Frontal cortex (tissue), 4 donors: Measurements from ENCODE around the gene SEC24A. TPM values are rescaled to one million over a fixed set of nuclear protein-coding genes. Genes with fewer than 3 reads are reported as not detected.
A peak's percentile ranks its signal among the peaks of the same experiment; 100 is the strongest.
"Not testable (repeated sequence)": the region's sequence is repeated elsewhere in the genome, so short reads cannot be mapped to it uniquely, and the experiment has no call there.

ENCODE experiments used
- DNase-seq, 2 donors: peaks; one replicate each; pipeline ENCODE4 v3.0.0; 2012; ENCODE audit warnings: low spot score in 2 of 2
- FAIRE-seq: peaks from 2 replicates; lab custom pipeline; 2012; peaks lifted over from hg19 to GRCh38; lab: Jason Lieb, UNC
- total RNA-seq: library from RNA; depleted of rRNA; stranded (reverse); fragments of >200 nt; gene quantifications from one replicate; pipeline ENCODE4 v1.2.3, GENCODE V29; 2014
- donor health status: control.
- donor health status: control.
- donor health status: control.

The SEC24A gene
- total RNA-seq, 1 donor from 2014 or later = 17.9 TPM

DNA sequence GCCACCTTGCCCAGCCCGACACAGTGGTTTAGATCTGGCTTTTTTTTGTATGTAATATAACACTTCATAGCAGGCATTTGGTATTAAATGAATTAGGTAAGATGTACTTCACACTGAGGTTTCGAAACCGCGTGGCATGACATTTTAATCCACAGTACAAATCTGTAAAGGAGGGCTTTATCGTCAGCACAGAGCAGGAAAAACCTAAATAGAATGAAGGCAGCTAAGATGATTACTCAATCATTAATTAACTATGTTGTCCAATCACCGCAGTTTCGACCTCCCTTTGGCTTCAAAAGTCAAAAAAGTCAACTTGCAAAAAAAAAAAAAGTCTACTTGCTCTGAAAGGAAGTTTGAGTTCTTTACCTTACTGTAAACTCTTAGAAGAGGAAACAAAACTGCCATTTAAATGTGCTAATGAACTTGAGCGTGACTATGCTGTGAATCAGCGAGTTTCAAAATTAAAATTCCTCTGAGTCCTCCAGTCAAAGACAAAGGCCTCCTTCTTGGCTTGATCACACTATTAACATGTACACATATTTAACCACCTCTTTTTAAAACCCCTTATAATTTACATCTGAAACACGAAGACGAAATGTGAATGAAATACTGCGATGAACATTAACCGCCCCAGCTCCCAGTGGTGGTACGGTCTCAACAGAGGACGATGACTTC is 698 bp upstream of the SEC24A start:
- FAIRE-seq (no peak), DNase-seq (peak; percentile 22 to 47)

DNA sequence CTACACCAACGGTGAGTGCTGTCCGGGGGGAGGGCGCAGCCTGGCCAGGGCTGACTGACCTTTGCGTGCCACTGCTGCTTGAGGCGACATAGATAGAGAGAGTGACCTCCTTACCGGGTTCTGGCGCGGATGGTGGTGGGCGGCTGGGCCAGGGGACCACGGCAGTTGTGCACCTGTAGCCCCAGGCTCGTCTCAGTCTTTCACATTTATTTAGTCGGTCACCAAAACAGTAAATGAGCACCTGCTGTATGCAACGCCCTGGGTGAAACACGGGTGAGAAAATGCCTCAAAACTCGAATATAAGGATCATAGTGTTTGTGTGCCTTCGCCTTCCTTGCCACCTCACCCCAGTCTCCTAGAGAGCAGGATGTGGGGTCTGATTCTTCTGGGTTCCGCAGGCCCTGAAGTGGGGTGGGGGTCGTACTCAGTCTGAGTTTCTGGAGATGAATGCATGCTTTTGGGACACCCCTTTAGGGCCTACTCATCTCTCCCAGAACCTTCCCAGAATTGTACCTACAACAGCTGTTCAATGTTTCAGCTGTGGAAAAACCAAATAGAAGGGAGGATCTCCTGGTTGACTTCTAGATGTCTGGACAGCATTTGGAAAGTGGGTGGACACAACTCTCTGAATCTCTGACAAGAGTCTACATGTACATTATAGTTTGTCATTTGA is 714 bp downstream of the SEC24A start:
- DNase-seq = peak in 1 of 2 donors; percentile 14

DNA sequence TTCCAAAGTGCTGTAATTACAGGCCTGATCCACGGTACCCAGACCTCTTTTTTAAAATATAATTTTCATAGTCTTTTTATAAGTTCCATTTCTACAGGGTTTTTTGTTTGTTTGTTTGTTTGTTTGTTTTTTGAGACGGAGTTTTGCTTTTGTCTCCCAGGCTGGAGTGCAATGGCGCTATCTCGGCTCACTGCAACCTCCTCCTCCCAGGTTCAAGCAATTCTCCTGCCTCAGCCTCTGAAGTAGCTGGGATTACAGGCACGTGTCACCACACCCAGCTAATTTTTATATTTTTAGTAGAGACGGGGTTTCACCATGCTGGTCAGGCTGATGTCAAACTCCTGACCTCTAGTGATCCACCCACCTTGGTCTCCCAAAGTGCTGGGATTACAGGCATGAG is 2.1 kb downstream of the SEC24A start:
- not testable (repeated sequence) for FAIRE-seq, DNase-seq

More for the DNA sequence above, 714 bp downstream of the SEC24A start:
- no peak for FAIRE-seq

DNA sequence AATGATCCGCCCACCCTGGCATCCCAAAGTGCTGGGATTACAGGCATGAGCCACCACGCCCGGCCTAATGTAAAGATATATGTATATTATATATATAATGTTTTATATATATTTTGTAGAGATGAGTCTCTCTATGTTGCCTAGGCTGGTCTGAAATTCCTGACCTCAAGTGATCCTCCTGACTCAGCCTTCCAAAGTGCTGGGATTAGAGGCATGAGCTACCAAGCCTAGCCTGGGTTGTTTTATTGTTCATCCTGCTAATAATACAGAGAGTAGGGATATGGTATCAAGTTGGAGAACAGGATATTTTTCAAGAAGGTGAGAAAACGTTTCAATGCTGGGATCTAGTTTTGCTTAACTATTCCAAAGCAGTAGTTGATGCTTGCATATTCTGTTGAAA is 2.9 kb downstream of the SEC24A start:
- DNase-seq = no peak
- FAIRE-seq = no peak

DNA sequence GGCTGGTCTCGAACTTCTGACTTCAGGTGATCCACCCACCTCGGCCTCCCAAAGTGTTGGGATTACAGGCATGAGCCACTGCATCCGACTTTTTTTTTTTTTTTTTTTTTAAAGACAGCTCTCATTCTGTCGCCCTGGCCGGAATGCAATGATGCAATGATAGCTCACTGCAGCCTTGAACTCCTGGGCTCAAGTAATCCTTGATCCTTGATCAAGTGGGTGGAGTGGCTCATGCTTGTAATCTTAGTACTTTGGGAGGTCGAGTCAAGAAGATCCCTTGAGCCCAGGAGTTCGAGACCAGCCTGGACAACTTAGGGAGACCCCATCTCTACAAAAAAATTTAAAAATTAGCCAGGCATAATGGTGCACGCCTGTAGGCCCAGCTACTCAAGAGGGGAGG is 8.1 kb downstream of the SEC24A start:
- FAIRE-seq (no peak), DNase-seq (no peak)

DNA sequence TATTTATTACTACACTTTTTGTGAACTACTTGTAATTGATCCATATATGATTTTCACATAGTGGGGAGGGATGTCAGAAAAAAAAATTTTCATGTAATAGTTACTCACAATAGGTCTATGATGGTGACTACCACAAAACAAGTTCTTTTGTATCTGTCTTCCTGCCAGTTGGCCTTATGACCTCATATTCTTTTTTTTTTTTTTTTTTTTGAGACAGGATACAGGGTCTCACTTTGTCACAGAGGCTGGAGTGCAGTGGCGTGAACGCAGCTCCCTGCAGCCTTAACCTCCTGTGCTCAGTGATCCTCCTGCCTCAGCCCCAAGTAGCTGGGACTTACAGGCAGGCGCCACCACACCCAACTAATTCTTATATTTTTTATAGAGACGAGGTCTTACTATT is 10.9 kb downstream of the SEC24A start:
- DNase-seq (no peak), FAIRE-seq (no peak)

DNA sequence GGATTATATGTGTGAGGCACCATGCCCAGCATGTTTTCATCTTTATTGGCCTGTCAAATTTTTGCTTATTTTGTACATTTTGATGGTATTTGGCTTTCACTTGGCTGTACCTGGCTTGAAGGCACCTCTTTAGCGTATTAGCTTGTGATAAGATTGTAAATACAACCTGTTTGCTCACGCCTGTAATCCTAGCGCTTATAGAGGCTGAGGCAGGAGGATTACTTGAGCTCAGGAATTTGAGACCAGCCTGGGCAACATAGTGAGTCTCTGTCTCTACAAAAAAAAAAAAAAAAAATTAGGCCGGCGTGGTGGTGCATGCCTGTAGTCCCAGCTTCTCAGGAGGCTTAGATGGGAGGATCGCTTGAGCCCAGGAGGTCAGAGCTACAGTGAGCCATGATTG is 11.3 kb downstream of the SEC24A start:
- FAIRE-seq = no peak
- no peak for DNase-seq

DNA sequence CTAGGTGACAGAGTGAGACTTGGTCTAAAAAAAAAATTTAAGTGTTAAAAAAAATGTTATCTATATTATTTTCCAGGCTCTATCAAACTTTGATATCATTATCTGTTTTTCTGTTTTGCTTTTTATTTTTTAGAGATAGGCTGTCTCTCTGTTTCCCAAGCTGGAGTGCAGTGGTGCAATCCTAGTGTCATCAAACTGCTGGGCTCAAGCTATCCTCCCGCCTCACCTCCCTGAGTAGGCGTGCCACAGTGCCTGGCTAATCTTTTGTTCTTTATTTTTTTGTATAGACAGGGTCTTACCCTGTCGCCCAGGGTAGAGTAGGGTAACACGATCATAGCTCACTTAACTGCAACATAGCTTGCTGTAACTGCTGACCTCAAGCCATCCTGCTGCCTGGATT is 14.4 kb downstream of the SEC24A start:
- DNase-seq (no peak), FAIRE-seq (no peak)

DNA sequence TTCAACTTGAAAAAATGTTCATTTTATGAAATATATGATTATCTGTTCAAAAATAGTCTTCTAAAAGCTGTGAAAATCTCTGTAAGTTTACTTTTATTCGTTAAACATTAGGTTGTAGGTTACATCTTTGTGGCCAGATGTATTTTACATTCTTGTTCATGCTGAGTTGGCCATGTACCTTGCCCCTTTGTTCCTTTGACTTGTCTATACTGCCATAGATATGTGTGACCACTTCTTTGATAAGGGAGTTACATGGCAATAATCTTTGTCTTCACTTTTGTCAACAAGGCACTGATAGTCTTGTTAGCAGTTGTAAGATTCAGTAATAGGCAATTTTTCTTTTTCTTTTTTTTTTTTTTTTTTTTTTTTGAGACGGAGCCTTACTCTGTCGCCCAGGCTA is 15.9 kb downstream of the SEC24A start:
- no peak for DNase-seq
- FAIRE-seq = no peak

DNA sequence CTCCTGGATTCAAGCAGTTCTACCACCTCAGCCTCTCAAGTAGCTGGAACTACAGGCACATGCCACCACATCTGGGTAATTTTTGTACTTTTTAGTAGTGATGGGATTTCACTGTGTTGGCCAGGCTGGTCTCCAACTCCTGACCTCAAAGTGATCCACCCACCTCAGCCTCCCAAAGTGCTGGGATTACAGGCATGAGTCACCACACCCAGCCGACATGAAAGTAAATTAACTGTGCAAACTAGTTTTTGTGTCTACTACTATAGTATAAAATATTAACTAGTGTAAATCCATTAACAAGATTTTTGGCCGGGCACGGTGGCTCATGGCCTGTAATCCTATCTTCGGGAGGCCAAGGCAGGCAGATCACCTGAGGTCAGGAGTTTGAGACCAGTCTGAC is 25.0 kb downstream of the SEC24A start:
- FAIRE-seq, DNase-seq: not testable (repeated sequence)

DNA sequence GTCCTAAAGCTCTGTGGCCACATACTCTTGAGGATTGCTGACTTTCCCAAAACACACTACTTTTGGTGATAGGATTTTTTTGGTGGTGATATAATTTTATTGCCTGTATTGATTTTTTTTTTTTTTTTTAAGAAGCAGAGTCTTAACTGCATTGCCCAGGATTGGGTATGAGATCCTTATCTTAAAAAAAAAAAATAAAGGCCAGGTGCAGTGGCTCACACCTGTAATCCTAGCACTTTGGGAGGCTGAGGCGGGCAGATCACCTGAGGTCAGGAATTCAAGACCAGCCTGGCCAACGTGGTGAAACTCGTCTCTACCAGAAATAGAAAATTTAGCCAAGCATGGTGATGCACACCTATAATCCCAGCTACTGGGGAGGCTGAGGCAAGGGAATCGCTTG is 28.8 kb downstream of the SEC24A start:
- DNase-seq, FAIRE-seq: not testable (repeated sequence)

DNA sequence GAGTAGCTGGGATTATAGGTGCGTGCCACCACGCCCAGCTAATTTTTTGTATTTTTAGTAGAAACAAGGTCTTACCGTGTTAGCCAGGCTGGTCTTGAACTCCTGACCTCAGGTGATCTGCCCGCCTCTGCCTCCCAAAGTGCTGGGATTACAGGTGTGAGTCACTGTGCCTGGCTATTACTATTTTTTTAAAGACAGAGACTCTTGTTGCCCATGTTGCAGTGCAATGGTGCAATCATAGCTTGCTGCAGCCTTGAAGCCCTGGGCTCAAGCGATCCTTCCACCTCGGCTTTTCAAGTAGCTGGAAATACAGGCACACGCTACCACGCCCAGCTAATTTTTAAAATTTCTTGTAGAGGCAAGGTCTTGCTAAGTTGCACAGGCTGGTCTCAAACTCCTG is 41.6 kb downstream of the SEC24A start:
- not testable (repeated sequence) for DNase-seq, FAIRE-seq

DNA sequence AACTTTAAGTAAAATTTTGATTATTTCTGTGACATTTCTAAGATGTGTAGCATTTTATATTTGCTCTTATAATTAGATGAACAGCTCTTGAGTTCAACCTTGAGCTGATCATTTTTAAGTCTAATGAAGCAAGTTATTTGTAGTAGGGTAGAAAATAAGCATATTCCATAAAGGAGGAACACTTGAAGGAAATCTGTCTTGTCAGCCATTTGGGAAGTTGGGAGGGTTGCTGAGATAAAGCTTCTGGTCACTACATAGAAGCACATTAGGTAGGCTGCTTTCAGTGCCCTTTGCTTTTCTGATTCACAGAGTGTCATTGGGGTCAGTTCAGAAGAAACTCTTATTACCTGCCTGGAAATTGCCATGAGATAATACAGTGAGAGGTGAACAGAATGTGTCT is 44.1 kb downstream of the SEC24A start:
- no peak for FAIRE-seq
- no peak for DNase-seq

DNA sequence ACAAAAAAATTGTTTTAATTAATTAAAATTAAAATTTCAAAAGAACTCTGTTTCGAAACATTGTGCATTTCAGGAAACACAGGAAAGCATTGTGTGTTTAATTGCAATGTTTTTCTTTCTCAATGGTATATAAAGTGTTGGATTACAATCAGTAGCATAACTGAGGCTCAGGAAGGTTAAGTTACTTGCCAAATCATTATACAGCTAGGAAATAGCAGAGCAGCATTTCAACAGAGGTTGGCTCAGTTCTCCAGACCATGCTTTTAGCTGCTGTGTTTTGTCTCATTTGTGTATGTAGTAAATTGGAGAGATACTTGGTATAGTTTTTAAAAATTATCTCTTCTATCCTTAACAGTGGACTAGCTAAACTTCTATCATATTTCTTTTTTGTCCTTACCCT is 59.7 kb downstream of the SEC24A start:
- DNase-seq = no peak
- no peak for FAIRE-seq

DNA sequence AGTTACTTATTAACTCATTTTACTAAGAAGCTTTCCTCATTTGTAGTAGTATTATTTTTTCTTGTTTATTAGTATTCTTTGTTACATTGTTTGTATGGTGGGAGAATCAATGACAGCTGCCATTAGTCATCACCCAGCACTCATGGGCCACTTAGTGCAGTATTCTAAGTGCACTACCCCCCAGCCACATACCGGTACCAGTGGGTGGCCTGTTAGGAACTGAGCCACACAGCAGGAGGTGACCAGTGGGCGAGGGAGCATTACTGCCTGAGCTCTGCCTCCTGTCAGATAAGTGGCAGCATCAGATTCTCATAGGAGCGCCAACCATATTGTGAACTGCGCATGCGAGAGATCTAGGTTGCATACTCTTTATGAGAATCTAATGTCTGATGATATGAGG is 65.5 kb downstream of the SEC24A start:
- FAIRE-seq (no peak), DNase-seq (no peak)

DNA sequence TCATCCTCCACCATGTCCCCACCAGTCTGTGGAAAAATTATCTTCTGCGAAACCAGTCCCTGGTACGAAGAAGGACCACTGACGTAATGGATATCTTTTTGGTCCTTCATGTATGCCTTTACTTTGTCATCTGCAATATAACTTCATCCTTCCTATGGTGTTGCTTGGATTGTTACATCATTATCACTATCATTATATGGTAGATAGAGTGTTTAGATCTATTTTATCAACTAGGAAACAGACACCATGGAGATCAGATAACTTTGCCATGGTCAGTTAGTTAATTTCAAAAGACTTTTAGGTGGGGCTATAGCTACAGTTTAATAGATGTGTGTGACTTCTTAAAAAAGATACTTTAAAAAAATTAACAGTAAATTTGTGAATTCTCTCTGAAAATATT is 66.0 kb downstream of the SEC24A start:
- FAIRE-seq (no peak), DNase-seq (no peak)

DNA sequence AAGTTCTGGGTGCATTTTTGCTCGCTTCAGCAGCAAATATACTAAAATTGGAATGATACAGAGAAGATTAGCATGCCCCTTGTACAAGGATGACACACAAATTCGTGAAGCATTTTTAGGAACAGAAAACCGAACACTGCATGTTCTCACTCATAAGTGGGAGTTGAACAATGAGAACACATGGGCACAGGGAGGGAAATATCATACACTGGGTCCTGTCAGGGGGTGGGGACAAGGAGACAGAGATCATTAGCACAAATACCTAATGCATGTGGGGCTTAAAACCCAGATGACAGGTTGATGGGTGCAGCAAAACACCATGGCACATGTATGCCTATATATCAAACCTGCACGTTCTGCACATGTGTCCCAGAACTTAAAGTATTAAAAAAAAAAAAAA is 66.9 kb downstream of the SEC24A start:
- not testable (repeated sequence) for DNase-seq, FAIRE-seq

DNA sequence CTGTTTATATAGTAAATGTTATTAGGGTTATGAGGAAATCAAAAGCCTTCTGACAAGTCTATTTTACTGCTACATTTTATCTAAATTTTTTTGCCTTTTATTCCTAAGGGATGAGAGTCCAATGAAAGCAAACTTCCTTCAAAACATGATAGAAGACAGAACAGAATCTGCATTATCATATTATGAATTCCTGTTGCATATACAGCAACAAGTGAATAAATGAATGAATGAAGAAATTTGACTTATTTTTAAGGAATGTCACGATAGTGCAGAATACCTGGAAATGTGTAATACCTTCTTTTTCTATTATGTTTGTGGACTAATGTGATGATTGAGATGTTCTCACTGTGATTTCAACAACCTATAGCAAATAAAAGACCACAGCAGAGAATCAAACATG is 76.3 kb downstream of the SEC24A start:
- FAIRE-seq = no peak
- no peak for DNase-seq

DNA sequence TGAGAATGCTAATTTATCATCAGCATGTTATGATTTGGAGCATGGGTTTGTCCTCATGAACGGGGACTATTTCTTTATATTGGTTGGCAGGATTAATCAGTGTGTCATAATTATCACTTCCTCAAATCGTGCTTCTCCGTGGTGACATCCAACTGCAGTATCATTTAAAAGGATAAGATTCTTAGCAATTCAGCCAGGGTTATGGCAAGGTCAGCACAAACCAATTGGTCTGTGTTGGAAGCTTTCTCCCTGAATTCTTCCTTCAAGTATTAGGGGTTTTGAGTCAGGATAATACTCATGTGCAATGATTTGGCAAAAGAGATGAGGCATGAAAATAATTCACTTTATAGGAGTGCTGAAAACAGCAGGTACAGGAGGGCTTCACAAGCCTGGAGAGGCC is 84.2 kb downstream of the SEC24A start:
- FAIRE-seq = no peak

DNA sequence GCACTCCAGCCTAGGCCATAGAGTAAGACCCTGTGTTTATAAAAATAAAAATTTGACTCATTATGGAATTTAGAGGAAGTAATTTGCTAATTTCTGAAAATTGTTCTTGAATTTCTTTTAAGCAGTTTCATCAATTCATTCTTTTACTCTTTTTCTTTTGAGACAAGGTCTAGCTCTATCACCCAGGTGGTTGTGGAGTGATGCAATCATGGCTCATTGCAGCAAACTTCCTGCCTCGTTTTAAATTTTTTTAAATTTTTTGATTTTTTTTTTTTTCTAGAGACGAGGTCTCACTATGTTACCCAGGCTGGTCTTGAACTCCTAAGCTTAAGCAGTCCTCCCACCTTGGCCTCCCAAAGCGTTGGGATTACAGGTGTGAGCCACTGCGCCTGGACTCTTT is 86.7 kb downstream of the SEC24A start:
- FAIRE-seq (no peak), DNase-seq (no peak)

More for the DNA sequence above, 84.2 kb downstream of the SEC24A start:
- no peak for DNase-seq

DNA sequence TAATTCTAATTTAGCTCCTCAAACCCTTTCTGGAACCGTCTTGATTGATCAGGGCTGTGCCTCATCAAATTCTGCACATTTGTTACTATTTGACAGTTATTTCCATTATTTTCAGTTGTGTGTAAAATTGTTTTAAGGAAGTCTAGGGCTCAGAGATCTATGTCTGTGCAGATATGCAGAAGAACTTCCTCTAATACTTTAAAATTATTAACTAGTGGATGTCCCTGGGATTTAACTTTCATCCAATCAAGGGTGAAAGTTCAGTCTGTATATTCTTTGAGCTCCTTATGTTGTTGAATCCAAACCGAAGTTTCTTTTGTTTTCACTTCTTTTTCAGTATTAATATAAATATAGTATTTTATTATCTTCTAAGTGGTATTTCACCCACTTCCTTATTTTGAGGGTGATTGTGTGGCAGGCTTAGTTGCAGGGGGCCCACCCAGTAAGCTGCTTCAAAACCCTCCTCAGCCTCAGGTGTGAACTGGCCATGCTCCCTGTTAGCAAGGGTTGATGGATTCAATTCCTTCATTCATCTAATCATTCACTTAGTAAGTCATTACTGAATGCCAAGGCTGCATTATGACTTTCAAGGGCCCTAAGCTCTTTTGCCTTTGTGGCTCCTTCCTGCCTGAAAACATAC is 87.7 kb downstream of the SEC24A start:
- DNase-seq (no peak), FAIRE-seq (no peak)
